ENCODE data around the gene CDH23. TPM values are rescaled to one million over a fixed set of nuclear protein-coding genes. Genes with fewer than 3 reads are reported as not detected.

The CDH23 gene
- total and polyA plus RNA-seq, 2 of the 8 experiments (the other 6 are each of a cell fraction or from before 2014, with no cell fraction given), result 1.9 to 4.9 TPM

- Histone ChIP-seq H3K27me3 (replicated peaks in 1 of 4; ENCODE audit: control insufficient read depth in 3 of 4, extremely low read depth in 1 of 4, insufficient read depth in 3 of 4, low read length in 3 of 4) (no peaks in the 10 kb centered on the region; a peak in 1 of 7 replicates), H4K91ac (replicated peaks; ENCODE audit: insufficient read length, low read length) (no peak overlapping the region), H2AFZ (ENCODE audit: low read length) (no peak overlapping the region), H3K36me3 (ENCODE audit: control insufficient read depth in 2 of 4, insufficient read depth in 4 of 4, low read length in 3 of 4) (no peaks in the 10 kb centered on the region), H2BK12ac (ENCODE audit: low read depth, low read length) (0 out of 2 replicates have a peak overlapping the region, but pooled peaks have one; percentile 60), H3K9me3 (ENCODE audit: insufficient read depth in 2 of 2, low read depth in 1 of 2, low read length in 1 of 2) (no peaks in the 10 kb centered on the region), H3K27ac (ENCODE audit: low read depth, low read length) (no peak overlapping the region), H3K9ac (replicated peaks in 1 of 4; ENCODE audit: extremely low read depth in 1 of 4, low read depth in 3 of 4, low read length in 3 of 4) (no peak overlapping the region), H3K18ac (ENCODE audit: extremely low read depth, low read length) (no peak overlapping the region), H4K5ac (ENCODE audit: insufficient read length, low read depth, low read length) (no peak overlapping the region), H4K8ac (ENCODE audit: extremely low read depth, insufficient read depth, low read length) (peak overlapping the region; percentile 11; the same call in 1 of the 2 replicates), H3K23me2 (ENCODE audit: low read depth, low read length) (no peaks in the 10 kb centered on the region), H3K4me3 (ENCODE audit: extremely low read depth in 1 of 4, insufficient read depth in 2 of 4, low read depth in 3 of 4, low read length in 4 of 4) (no peak overlapping the region), H4K20me1 (replicated peaks in 1 of 2; ENCODE audit: control insufficient read depth in 1 of 2, insufficient read depth in 2 of 2, low read length in 2 of 2) (no peaks in the 10 kb centered on the region), H2BK15ac (ENCODE audit: low read length) (0 out of 2 replicates have a peak overlapping the region, but pooled peaks have one; percentile 46), H3K4ac (replicated peaks; ENCODE audit: insufficient read length, low read depth, low read length) (no peak overlapping the region), H2AK5ac (ENCODE audit: low read depth, low read length) (no peak overlapping the region; the same call in 1 of the 2 replicates), H3K4me2 (ENCODE audit: insufficient read depth in 1 of 2, low read depth in 2 of 2, low read length in 2 of 2) (no peak overlapping the region), H2BK120ac (replicated peaks; ENCODE audit: low read depth, low read length) (no peak overlapping the region), H2BK5ac (ENCODE audit: low read depth, low read length) (no peak overlapping the region), H3K79me2 (ENCODE audit: control insufficient read depth in 1 of 2, insufficient read depth in 2 of 2, low read length in 2 of 2) (no peaks in the 10 kb centered on the region), H3K79me1 (ENCODE audit: low read depth, low read length) (no peaks in the 10 kb centered on the region), H2BK20ac (ENCODE audit: low read length) (no peak overlapping the region), H3K14ac (ENCODE audit: insufficient read length) (no peak overlapping the region), H3K56ac (replicated peaks; ENCODE audit: insufficient read length, low read depth, low read length) (no peak overlapping the region), H3K23ac (ENCODE audit: insufficient read length) (no peak overlapping the region), H3K4me1 (replicated peaks in 1 of 4; ENCODE audit: control insufficient read depth in 3 of 4, insufficient read depth in 4 of 4, low read length in 3 of 4) (peaks cover 5 to 10% (median 8%) of the 10 kb centered on the region in 4 experiments)
- TF ChIP-seq JUN (IDR thresholded peaks at IDR 0.05; ENCODE audit: low read depth, low read length) (no peak), CEBPB (IDR thresholded peaks at IDR 0.05; ENCODE audit: low read depth, low read length) (no peak), SIN3A (conservative IDR thresholded peaks at IDR 0.05 in 1 of 2, IDR thresholded peaks at IDR 0.05 in 1 of 2; ENCODE audit: low read depth in 1 of 2, low read length in 2 of 2) (no peak), KDM4A (IDR thresholded peaks at IDR 0.05; ENCODE audit: low read depth, low read length, severe bottlenecking) (no peak), CHD1 (IDR thresholded peaks at IDR 0.05; ENCODE audit: low read depth, low read length) (no peak), POU5F1 (IDR thresholded peaks at IDR 0.05; ENCODE audit: low read depth, low read length) (no peak), CTBP2 (IDR thresholded peaks at IDR 0.05; ENCODE audit: borderline replicate concordance, insufficient read depth, insufficient read length, low read length) (no peak), SRF (IDR thresholded peaks at IDR 0.05; ENCODE audit: low read depth, low read length) (no peak), ZNF274 (IDR thresholded peaks at IDR 0.05; ENCODE audit: borderline replicate concordance, extremely low read depth, low read length) (no peak)
- TF ChIP-seq, protein P1, sequence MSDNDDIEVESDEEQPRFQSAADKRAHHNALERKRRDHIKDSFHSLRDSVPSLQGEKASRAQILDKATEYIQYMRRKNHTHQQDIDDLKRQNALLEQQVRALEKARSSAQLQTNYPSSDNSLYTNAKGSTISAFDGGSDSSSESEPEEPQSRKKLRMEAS (IDR thresholded peaks at IDR 0.05), result no peak
- POLR2A ChIA-PET (ENCODE audit: partially characterized antibody), result interaction anchor here (0.6 kb wide), 1 partner anchor 29 kb away, joined by 3 read pairs; no protein-coding TSS in a partner anchor
- no peak for FAIRE-seq
- WGBS, 2 experiments (ENCODE audit: extremely low coverage in 1 of 2, insufficient coverage in 1 of 2, insufficient read length in 1 of 2, insufficient replicate concordance in 2 of 2, low coverage in 1 of 2, low lambda C conversion rate in 2 of 2, missing lambda C conversion rate in 1 of 2), result 88% methylated on average over 18 of the region's 18 CpGs; no CpG with 5 or more reads in 1 of the 2 experiments
- no peak for DNase-seq (ENCODE audit: low read depth in 1 of 2, low spot score in 2 of 2)
- CTCF ChIA-PET (ENCODE audit: partially characterized antibody), result interaction anchor here (0.8 to 2.0 kb wide), 8 partner anchors 9 to 350 kb away, joined by 3 to 9 read pairs (median 3); no protein-coding TSS in a partner anchor
These were observed 270.1 kb downstream of the CDH23 start for GRCh38 chr10:71666639-71667386.
